ENCODE measurements around the gene NFX1. TPM values are rescaled to one million over a fixed set of nuclear protein-coding genes. Genes with fewer than 3 reads are reported as not detected.

Gene NFX1
- total RNA-seq, 1 donor from 2014 or later, result 13.0 TPM

DNA sequence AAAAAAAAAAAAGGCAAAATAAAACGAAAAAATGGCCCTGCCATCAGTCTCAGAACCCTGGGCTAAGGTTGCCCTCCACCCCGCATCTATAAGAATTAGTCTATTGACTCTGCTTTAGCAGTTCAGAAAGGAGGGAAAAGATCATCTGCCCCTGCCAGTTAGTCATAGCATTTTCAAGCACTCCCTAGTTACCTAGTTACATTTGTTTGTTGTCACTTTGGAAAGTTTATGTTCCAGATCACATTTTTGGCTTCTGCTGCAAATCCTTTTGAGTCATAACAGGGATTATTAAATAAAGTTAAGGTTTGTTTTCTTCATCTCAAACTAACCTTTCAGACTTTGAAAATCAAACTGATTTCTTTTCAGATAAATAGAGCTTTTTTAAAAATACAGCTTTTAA, 60.0 kb downstream of the NFX1 start:
- Histone ChIP-seq H3K4me3 (no peak overlapping the region), H3K4me1 (no peaks in the 10 kb centered on the region), H3K9ac (no peak overlapping the region), H3K27me3 (no peaks in the 10 kb centered on the region), H3K9me3 (ENCODE audit: low read depth) (no peaks in the 10 kb centered on the region), H3K4me2 (no peak overlapping the region), H3K27ac (no peak overlapping the region), H3K36me3 (peaks cover 10% of the 10 kb centered on the region), H4K20me1 (ENCODE audit: low read depth) (no peaks in the 10 kb centered on the region), H3F3A (ENCODE audit: low read depth) (no peaks in the 10 kb centered on the region), H2AFZ (replicated peaks) (no peak overlapping the region), H3K79me2 (ENCODE audit: low read depth) (no peaks in the 10 kb centered on the region)
- no peaks in the 10 kb centered on the region for H3K4me1 Mint-ChIP-seq
- peak overlapping the region; percentile 55 for H3K27ac Mint-ChIP-seq
- no peaks in the 10 kb centered on the region for H3K9me3 Mint-ChIP-seq
- TF ChIP-seq, protein P1, sequence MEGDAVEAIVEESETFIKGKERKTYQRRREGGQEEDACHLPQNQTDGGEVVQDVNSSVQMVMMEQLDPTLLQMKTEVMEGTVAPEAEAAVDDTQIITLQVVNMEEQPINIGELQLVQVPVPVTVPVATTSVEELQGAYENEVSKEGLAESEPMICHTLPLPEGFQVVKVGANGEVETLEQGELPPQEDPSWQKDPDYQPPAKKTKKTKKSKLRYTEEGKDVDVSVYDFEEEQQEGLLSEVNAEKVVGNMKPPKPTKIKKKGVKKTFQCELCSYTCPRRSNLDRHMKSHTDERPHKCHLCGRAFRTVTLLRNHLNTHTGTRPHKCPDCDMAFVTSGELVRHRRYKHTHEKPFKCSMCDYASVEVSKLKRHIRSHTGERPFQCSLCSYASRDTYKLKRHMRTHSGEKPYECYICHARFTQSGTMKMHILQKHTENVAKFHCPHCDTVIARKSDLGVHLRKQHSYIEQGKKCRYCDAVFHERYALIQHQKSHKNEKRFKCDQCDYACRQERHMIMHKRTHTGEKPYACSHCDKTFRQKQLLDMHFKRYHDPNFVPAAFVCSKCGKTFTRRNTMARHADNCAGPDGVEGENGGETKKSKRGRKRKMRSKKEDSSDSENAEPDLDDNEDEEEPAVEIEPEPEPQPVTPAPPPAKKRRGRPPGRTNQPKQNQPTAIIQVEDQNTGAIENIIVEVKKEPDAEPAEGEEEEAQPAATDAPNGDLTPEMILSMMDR (IDR thresholded peaks at IDR 0.05), result no peak
- no peak for TF ChIP-seq EZH2phosphoT487 (IDR thresholded peaks at IDR 0.05)
- TF ChIP-seq EZH2 (IDR thresholded peaks at IDR 0.05), result no peak
- no peak overlapping the region for H3K4me3 Mint-ChIP-seq
- H3K36me3 Mint-ChIP-seq, result peaks cover 23% of the 10 kb centered on the region
- no peak for DNase-seq (ENCODE audit: low spot score)
- H3K27me3 Mint-ChIP-seq (ENCODE audit: insufficient read depth, low read depth), result no peaks in the 10 kb centered on the region

DNA sequence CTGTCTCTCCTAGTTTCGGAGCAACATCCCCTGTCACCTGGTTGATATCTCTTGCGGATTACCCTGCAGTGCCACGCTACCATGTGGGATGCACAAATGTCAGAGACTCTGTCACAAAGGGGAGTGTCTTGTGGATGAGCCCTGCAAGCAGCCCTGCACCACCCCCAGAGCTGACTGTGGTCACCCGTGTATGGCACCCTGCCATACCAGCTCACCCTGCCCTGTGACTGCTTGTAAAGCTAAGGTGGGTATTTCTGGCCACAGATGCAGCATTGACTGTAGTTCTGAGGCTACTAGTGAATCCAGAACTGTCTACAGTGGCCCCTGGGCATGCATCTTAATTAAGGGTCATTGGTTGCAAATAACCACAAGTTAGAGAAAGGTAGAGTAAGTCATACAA, 61.2 kb downstream of the NFX1 start:
- Histone ChIP-seq H3K27me3 (no peaks in the 10 kb centered on the region), H3K36me3 (peaks cover 10% of the 10 kb centered on the region), H3K4me2 (no peak overlapping the region), H3K27ac (no peak overlapping the region), H3K4me1 (no peaks in the 10 kb centered on the region), H3K79me2 (ENCODE audit: low read depth) (no peaks in the 10 kb centered on the region), H3F3A (ENCODE audit: low read depth) (no peaks in the 10 kb centered on the region), H3K9ac (no peak overlapping the region), H2AFZ (replicated peaks) (no peak overlapping the region), H3K9me3 (ENCODE audit: low read depth) (no peaks in the 10 kb centered on the region), H3K4me3 (no peak overlapping the region), H4K20me1 (ENCODE audit: low read depth) (no peaks in the 10 kb centered on the region)
- TF ChIP-seq EZH2phosphoT487 (IDR thresholded peaks at IDR 0.05), result no peak
- TF ChIP-seq, protein P1 (IDR thresholded peaks at IDR 0.05), result no peak
- TF ChIP-seq EZH2 (IDR thresholded peaks at IDR 0.05), result no peak
- Mint-ChIP-seq H3K4me1 (no peaks in the 10 kb centered on the region), H3K36me3 (peaks cover 18% of the 10 kb centered on the region), H3K27ac (no peak overlapping the region), H3K4me3 (no peak overlapping the region), H3K27me3 (ENCODE audit: insufficient read depth, low read depth) (no peaks in the 10 kb centered on the region), H3K9me3 (no peaks in the 10 kb centered on the region)
- DNase-seq (ENCODE audit: low spot score), result no peak

DNA sequence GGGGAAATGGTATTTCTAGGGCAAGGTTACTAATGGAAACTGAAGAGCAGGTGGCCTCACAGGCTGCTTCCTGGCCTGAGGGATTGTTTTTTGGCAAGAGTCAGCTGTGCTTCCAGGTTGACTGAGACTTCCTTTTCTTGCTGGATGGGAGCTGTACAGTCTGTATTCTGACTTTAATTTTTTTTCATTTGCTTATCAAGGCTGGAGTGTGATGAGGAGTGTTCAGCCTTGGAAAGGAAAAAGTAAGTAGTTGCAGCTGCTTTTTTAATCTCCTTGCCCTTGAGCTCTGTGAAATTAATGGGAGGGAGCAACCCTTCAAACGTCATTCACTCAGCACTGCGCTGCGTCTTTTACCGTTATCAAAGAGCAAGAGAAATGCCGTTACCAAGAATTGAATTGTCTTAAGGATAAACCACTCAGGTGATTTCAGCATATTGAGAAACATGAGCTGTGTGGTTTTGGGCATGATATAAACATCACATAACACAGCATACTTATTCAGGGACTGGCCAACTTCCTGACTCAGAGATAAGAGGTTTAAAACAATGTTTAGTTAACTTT, 64.4 kb downstream of the NFX1 start:
- Mint-ChIP-seq H3K36me3 (no peaks in the 10 kb centered on the region), H3K4me1 (no peaks in the 10 kb centered on the region), H3K27ac (no peak overlapping the region), H3K4me3 (no peak overlapping the region), H3K9me3 (no peaks in the 10 kb centered on the region), H3K27me3 (ENCODE audit: insufficient read depth, low read depth) (no peaks in the 10 kb centered on the region)
- H3K27me3 ChIP-seq, result no peaks in the 10 kb centered on the region
- no peak for TF ChIP-seq EZH2 (IDR thresholded peaks at IDR 0.05)
- no peak for TF ChIP-seq EZH2phosphoT487 (IDR thresholded peaks at IDR 0.05)
- TF ChIP-seq, protein P1 (IDR thresholded peaks at IDR 0.05), result no peak
- no peak overlapping the region for H3K4me3 ChIP-seq
- DNase-seq (ENCODE audit: low spot score), result no peak
- H3F3A ChIP-seq (ENCODE audit: low read depth), result no peaks in the 10 kb centered on the region
- no peaks in the 10 kb centered on the region for H3K9me3 ChIP-seq (ENCODE audit: low read depth)
- H3K4me1 ChIP-seq, result no peaks in the 10 kb centered on the region
- no peak overlapping the region for H3K4me2 ChIP-seq
- H3K79me2 ChIP-seq (ENCODE audit: low read depth), result no peaks in the 10 kb centered on the region
- no peak overlapping the region for H3K9ac ChIP-seq
- no peaks in the 10 kb centered on the region for H3K36me3 ChIP-seq
- H3K27ac ChIP-seq, result no peak overlapping the region
- no peak overlapping the region for H2AFZ ChIP-seq (replicated peaks)
- H4K20me1 ChIP-seq (ENCODE audit: low read depth), result no peaks in the 10 kb centered on the region
